Retinal pigment epithelial cell (primary cell): ENCODE data around the gene RPP25.

ENCODE experiments used
- DNase-seq: peaks from one replicate; pipeline ENCODE4 v3.0.0-alpha.2; 2010; ENCODE audit warnings: low read depth
- H3K4me3 ChIP-seq: 2 replicates; pipeline ENCODE4 v1.5.1; 2011; ENCODE audit warnings: mild to moderate bottlenecking, low read length, control low read depth, moderate library complexity
- CTCF ChIP-seq: conservative IDR thresholded peaks from 2 replicates; pipeline ENCODE4 v1.5.1; 2011; ENCODE audit warnings: low read depth, low read length, control low read depth, inconsistent platforms

RPP25 gene

GRCh38 chr15:74963213-74963612, 6.6 kb upstream of the RPP25 start:
- no peak for TF ChIP-seq CTCF
- no peak for DNase-seq
- H3K4me3 ChIP-seq: no peak overlapping the region

GRCh38 chr15:74962671-74963070, 6.1 kb upstream of the RPP25 start:
- TF ChIP-seq CTCF: no peak
- no peak for DNase-seq
- H3K4me3 ChIP-seq: no peak overlapping the region

GRCh38 chr15:74962219-74962618, 5.6 kb upstream of the RPP25 start:
- DNase-seq: no peak
- no peak for TF ChIP-seq CTCF
- H3K4me3 ChIP-seq: no peak overlapping the region

- H3K4me3 ChIP-seq: no peak overlapping the region
- no peak for TF ChIP-seq CTCF
- no peak for DNase-seq
These were observed 5.0 kb upstream of the RPP25 start for GRCh38 chr15:74961616-74962015.

- DNase-seq: no peak
- H3K4me3 ChIP-seq: no peak overlapping the region
- no peak for TF ChIP-seq CTCF
These were observed 4.5 kb upstream of the RPP25 start for GRCh38 chr15:74960995-74961588.

GRCh38 chr15:74960286-74960685, 3.7 kb upstream of the RPP25 start:
- no peak for TF ChIP-seq CTCF
- no peak overlapping the region for H3K4me3 ChIP-seq
- DNase-seq: no peak

GRCh38 chr15:74959586-74959939, 3.0 kb upstream of the RPP25 start:
- H3K4me3 ChIP-seq: no peak overlapping the region
- no peak for TF ChIP-seq CTCF
- DNase-seq: no peak
